Left colon (tissue), 2 donors: Measurements from ENCODE around the gene DST. TPM values are rescaled to one million over a fixed set of nuclear protein-coding genes. Genes with fewer than 3 reads are reported as not detected.
"Not testable (repeated sequence)": the region's sequence is repeated elsewhere in the genome, so short reads cannot be mapped to it uniquely, and the experiment has no call there.

ENCODE experiments used
- ATAC-seq: fragments of 200-7000 bp; cut with Tn5 transposase; one replicate; pipeline ENCODE4 v1.9.1; 2020; ENCODE audit warnings: mild to moderate bottlenecking, moderate library complexity
- DNase-seq, 2 donors: peaks; one replicate each; pipeline ENCODE4 v3.0.0-alpha.2; 2020
- intact Hi-C, 2 donors: fragments of 100-400 bp; cut with DNase I in 1 of 2; cut with micrococcal nuclease in 1 of 2; formaldehyde crosslinking; loops; one replicate each; pipeline versions ENCODE4 v1.11.2 to v1.14.0; 2022; cut with DNase I, micrococcal nuclease
- total RNA-seq, 2 donors: library from RNA; stranded (reverse); fragmentation: NEBNext Ultra II Directional; extraction: Animal tissue kit (Norgen Biotek cat#: 25700); gene quantifications; one replicate each; pipeline ENCODE4 v1.2.1, GENCODE V29; 2021
- donor health status: DM: no; HTN: no; CAD: no.
- donor health status: DM: yes; HTN: yes; CAD: no.

DST gene
- total RNA-seq, 2 donors from 2014 or later: 179 to 332 TPM

- intact Hi-C loops: no loop called here
- no peak for DNase-seq
- no peak for ATAC-seq
Observed at GRCh38 chr6:56507517-56507916, 135.2 kb downstream of the DST start.

- intact Hi-C loops: no loop called here
- no peak for DNase-seq
- ATAC-seq: no peak
Observed at GRCh38 chr6:56505512-56506260, 137.0 kb downstream of the DST start.

GRCh38 chr6:56501993-56502392 is 140.7 kb downstream of the DST start:
- DNase-seq: no peak

GRCh38 chr6:56499095-56499494 is 143.6 kb downstream of the DST start:
- ATAC-seq: no peak
- intact Hi-C loops: no loop called here

More at GRCh38 chr6:56501993-56502392, 140.7 kb downstream of the DST start:
- intact Hi-C loops: no loop called here
- ATAC-seq: no peak

GRCh38 chr6:56497691-56498090 is 145.0 kb downstream of the DST start:
- ATAC-seq: no peak
- no peak for DNase-seq
- intact Hi-C loops: no loop called here

More at GRCh38 chr6:56499095-56499494, 143.6 kb downstream of the DST start:
- no peak for DNase-seq

GRCh38 chr6:56497240-56497639 is 145.4 kb downstream of the DST start:
- ATAC-seq (no peak), DNase-seq (no peak)
- intact Hi-C loops: no loop called here

GRCh38 chr6:56496650-56497049 is 146.0 kb downstream of the DST start:
- ATAC-seq, intact Hi-C loops, DNase-seq: not testable (repeated sequence)

- no peak for DNase-seq
- intact Hi-C loops: no loop called here
Observed at GRCh38 chr6:56495654-56496053, 147.0 kb downstream of the DST start.

GRCh38 chr6:56491606-56492328 is 150.9 kb downstream of the DST start:
- ATAC-seq (peak; percentile 17), DNase-seq (no peak)
- intact Hi-C loops: no loop called here

More at GRCh38 chr6:56495654-56496053, 147.0 kb downstream of the DST start:
- ATAC-seq: no peak

GRCh38 chr6:56490993-56491392 is 151.7 kb downstream of the DST start:
- ATAC-seq: no peak
- DNase-seq: no peak
- intact Hi-C loops: no loop called here

- intact Hi-C loops: no loop called here
- ATAC-seq: no peak
- no peak for DNase-seq
Observed at GRCh38 chr6:56489559-56489958, 153.1 kb downstream of the DST start.

GRCh38 chr6:56488281-56488680 is 154.4 kb downstream of the DST start:
- ATAC-seq: no peak
- DNase-seq: no peak
- intact Hi-C loops: no loop called here

GRCh38 chr6:56486681-56487080 is 156.0 kb downstream of the DST start:
- no peak for DNase-seq
- peak; percentile 35 for ATAC-seq
- intact Hi-C loops: no loop called here

- ATAC-seq (no peak), DNase-seq (no peak)
- intact Hi-C loops: no loop called here
Observed at GRCh38 chr6:56484669-56485068, 158.0 kb downstream of the DST start.

- ATAC-seq (no peak), DNase-seq (no peak)
- intact Hi-C loops: no loop called here
Observed at GRCh38 chr6:56483929-56484328, 158.8 kb downstream of the DST start.

- intact Hi-C loops: no loop called here
- ATAC-seq (peak; percentile 98), DNase-seq (peak in 1 of 2 donors; percentile 24)
Observed at GRCh38 chr6:56482525-56482924, 160.2 kb downstream of the DST start.

- intact Hi-C loops: no loop called here
- ATAC-seq: no peak
- DNase-seq: no peak
Observed at GRCh38 chr6:56481957-56482356, 160.7 kb downstream of the DST start.

- no peak for ATAC-seq
- intact Hi-C loops: no loop called here
- DNase-seq: no peak
Observed at GRCh38 chr6:56480654-56481337, 161.9 kb downstream of the DST start.

- no peak for DNase-seq
- intact Hi-C loops: no loop called here
- no peak for ATAC-seq
Observed at GRCh38 chr6:56480246-56480645, 162.4 kb downstream of the DST start.

GRCh38 chr6:56479381-56479780 is 163.3 kb downstream of the DST start:
- DNase-seq (no peak), ATAC-seq (no peak)
- intact Hi-C loops: no loop called here
